ENCODE results near the gene RAPGEF4.

GRCh38 chr2:173049831-173050230 lies 314.2 kb downstream of the RAPGEF4 start:
- TF ChIP-seq CTCF (IDR thresholded peaks at IDR 0.05) (no peak), EP300 (IDR thresholded peaks at IDR 0.05) (no peak), POLR2A (IDR thresholded peaks at IDR 0.05; ENCODE audit: low read depth) (no peak)

Measured in esophagus muscularis mucosa (tissue), 4 donors.